ENCODE data around the gene CDV3. TPM values are rescaled to one million over a fixed set of nuclear protein-coding genes. Genes with fewer than 3 reads are reported as not detected.
A peak's percentile ranks its signal among the peaks of the same experiment; 100 is the strongest.
"Not testable (repeated sequence)": the region's sequence is repeated elsewhere in the genome, so short reads cannot be mapped to it uniquely, and the experiment has no call there.

Gene CDV3
- total RNA-seq, 4 donors from 2014 or later: 45.3 to 146 (median 79.1) TPM

DNA sequence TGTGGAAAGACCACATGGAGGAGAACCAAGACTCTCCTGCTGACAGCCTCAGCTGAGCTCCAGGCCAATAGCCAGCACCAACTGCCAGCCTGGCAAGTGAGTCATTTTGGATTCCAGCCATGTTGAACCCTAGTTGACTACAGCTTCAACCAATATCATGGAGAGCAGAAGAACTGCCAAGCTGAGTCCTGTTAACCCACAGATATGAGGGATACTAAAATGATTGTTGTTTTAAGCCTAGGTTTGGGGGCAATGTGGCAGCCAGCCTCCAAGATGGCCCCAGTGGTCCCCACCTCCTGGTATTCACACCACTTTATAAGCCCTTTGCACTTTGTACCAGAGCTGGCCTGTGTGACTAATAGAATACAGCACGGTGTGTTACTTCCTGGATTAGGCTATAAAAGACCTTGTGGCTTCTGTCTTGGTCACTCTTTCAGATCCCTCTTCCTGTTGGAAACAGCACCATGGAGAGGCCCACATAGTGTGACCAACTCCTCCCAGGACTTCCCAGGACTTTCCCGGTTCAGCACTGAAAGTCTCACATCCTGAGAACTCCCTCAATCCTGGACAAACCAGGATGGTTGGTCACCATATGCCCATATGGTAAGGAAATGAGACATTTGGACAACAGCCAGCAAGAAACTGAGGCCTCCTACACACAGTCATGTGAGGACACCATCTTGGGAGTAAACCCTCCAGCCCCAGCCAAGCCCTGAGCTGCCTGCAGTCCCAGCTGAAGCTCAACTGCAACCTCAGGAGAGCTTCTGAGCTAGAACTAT lies 32.4 kb upstream of the CDV3 start:
- no peaks in the 10 kb centered on the region for H3K9me3 ChIP-seq

DNA sequence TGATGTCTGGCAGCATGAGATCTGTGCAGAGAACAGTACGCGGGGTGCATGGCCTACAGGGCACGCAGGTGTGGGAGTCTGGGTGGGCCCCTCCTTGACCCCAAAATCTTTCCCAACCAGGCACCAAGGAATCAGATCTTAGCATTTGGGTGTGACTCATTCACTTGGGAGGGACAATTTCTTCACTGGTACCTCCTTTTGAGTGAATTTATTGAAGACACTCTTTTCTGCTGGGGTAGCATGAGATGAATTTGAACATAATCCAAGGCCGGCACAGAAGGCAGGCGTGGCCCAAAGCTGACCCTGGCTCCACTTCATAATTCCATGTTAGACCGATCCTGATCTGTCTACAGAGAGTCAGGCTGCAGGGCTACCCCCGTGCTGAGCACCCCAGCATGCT lies 30.6 kb upstream of the CDV3 start:
- Histone ChIP-seq H3K36me3 (no peaks in the 10 kb centered on the region), H3K27me3 (no peaks in the 10 kb centered on the region), H3K9me3 (no peaks in the 10 kb centered on the region), H3K4me3 (no peak overlapping the region), H3K4me1 (no peaks in the 10 kb centered on the region), H3K27ac (no peak overlapping the region)
- intact Hi-C loops (cut with DNase I; ENCODE audit: low total_unique reads): no loop called here
- no peak for DNase-seq
- TF ChIP-seq POLR2A (IDR thresholded peaks at IDR 0.05) (no peak), CTCF (IDR thresholded peaks at IDR 0.05) (no peak)

More for the DNA sequence above, 32.4 kb upstream of the CDV3 start:
- H3K4me1 ChIP-seq: no peaks in the 10 kb centered on the region
- H3K36me3 ChIP-seq: no peaks in the 10 kb centered on the region
- no peak overlapping the region for H3K27ac ChIP-seq
- no peaks in the 10 kb centered on the region for H3K27me3 ChIP-seq
- no peak for DNase-seq
- no peak overlapping the region for H3K4me3 ChIP-seq
- TF ChIP-seq CTCF (IDR thresholded peaks at IDR 0.05): no peak
- TF ChIP-seq POLR2A (IDR thresholded peaks at IDR 0.05): no peak
- intact Hi-C loops (cut with DNase I; ENCODE audit: low total_unique reads): no loop called here

DNA sequence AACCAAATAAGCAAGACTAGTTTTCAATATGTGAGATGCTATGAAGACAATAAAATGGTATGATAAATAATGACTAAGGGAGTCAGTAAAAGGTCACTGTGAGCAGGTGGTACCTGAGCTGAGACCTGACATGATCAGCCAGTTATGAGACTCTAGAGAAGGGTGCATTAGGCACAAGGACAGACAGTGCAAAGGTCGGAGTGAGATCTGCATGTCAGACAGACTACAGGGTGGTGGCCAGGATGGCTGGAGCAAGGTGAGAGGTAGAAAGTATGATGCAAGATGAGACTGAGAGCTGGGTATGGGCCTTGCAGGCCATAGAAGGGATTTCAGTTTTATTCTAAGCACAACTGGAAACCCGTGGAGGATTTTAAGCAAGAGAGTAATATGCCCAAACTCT lies 28.5 kb upstream of the CDV3 start:
- H3K27ac ChIP-seq; H3K9me3 ChIP-seq; DNase-seq; H3K4me3 ChIP-seq; intact Hi-C loops (cut with DNase I; ENCODE audit: low total_unique reads); H3K27me3 ChIP-seq; H3K4me1 ChIP-seq; H3K36me3 ChIP-seq: not testable (repeated sequence)

DNA sequence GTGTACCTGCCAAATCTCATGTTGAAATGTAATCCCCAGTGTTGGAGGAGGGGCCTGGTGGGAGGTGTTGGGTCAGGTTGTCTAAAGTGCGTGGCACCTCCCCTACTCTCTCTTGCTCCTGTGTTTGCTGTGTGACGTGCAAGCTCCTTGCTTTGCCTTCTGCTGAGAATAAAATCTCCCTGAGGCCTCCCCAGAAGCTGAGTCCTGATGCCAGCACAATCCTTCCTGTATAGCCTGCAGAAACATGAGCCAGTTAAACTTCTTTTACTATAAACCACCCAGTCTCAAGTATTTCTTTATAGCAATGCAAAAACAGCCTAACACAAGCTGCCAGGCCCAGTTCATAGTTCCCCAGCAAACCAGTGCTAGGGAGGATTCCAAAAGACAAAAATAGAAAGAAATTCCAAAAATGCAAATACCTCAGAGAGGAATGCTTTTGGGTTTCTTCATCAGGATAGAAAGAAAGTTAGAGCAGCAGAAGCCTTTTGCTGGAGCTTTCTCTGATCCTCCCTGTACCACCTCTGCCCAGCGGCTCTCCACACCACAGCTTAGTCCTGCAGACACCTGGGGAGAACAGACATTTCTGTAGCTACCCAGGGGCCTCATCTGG lies 25.9 kb upstream of the CDV3 start:
- H3K4me1 ChIP-seq: no peaks in the 10 kb centered on the region
- DNase-seq: peak; percentile 24 to 25

DNA sequence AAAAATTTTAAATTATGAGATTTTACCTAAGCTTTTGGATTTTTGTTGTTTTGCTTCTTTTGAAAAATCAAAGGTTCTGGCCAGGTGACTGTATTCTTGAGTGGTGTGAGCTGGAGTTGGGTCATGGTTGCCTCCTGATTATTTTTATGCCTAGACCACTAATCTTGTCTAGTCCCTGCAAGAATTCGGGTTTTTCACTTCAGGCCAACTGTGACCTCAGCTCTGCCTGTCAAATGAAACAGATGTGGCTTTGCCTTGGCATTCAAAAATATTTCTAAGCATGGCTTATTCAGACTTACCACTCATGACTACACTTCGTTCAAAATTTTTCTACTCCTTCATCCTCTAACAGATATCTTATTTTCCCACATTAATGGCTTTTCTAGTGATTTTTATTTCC lies 25.4 kb upstream of the CDV3 start:
- TF ChIP-seq CTCF (IDR thresholded peaks at IDR 0.05) (no peak), POLR2A (IDR thresholded peaks at IDR 0.05) (no peak)
- Histone ChIP-seq H3K9me3 (no peaks in the 10 kb centered on the region), H3K36me3 (no peaks in the 10 kb centered on the region), H3K4me1 (no peaks in the 10 kb centered on the region), H3K4me3 (no peak overlapping the region), H3K27ac (peak overlapping the region; percentile 55 to 72), H3K27me3 (no peaks in the 10 kb centered on the region)
- DNase-seq: no peak
- intact Hi-C loops (cut with DNase I; ENCODE audit: low total_unique reads): no loop called here

More for the DNA sequence above, 25.9 kb upstream of the CDV3 start:
- H3K9me3 ChIP-seq: no peaks in the 10 kb centered on the region
- H3K36me3 ChIP-seq: no peaks in the 10 kb centered on the region
- no peaks in the 10 kb centered on the region for H3K27me3 ChIP-seq
- TF ChIP-seq CTCF (IDR thresholded peaks at IDR 0.05): no peak
- no peak for TF ChIP-seq POLR2A (IDR thresholded peaks at IDR 0.05)
- H3K4me3 ChIP-seq: no peak overlapping the region
- peak overlapping the region; percentile 65 to 72 for H3K27ac ChIP-seq
- intact Hi-C loops (cut with DNase I; ENCODE audit: low total_unique reads): no loop called here

All from uterus (tissue), 4 donors.